Epithelial cell of proximal tubule (primary cell): Measurements from ENCODE around the gene GRK3. TPM values are rescaled to one million over a fixed set of nuclear protein-coding genes. Genes with fewer than 3 reads are reported as not detected.
A peak's percentile ranks its signal among the peaks of the same experiment; 100 is the strongest.
"Not testable (repeated sequence)": the region's sequence is repeated elsewhere in the genome, so short reads cannot be mapped to it uniquely, and the experiment has no call there.

ENCODE experiments used
- DNase-seq: peaks from one replicate; pipeline ENCODE4 v3.0.0-alpha.2; 2011; ENCODE audit warnings: low read depth
- H3K4me3 ChIP-seq: 2 replicates; pipeline ENCODE4 v1.5.1; 2011; ENCODE audit warnings: low read depth, mild to moderate bottlenecking, low read length
- CTCF ChIP-seq: conservative IDR thresholded peaks from 2 replicates; pipeline ENCODE4 v1.5.1; 2012; ENCODE audit warnings: low read depth, mild to moderate bottlenecking, low read length
- total RNA-seq: library from RNA; depleted of rRNA; stranded (reverse); fragments of >200 nt; gene quantifications from 2 replicates; pipeline ENCODE4 v1.2.3, GENCODE V29; 2015

Gene GRK3
- 2.0 and 3.0 TPM in 2 replicates for total RNA-seq

- no peak for TF ChIP-seq CTCF
- H3K4me3 ChIP-seq, result peak within 1 kb of the TSS; percentile 47
- no peak for DNase-seq
These were observed at the start of gene GRK3 for GRCh38 chr22:25564320-25564978. Gene GRK3, plus strand, starts transcription at chr22:25564675. Its CDS starts 366 bp downstream, at chr22:25565041.

GRCh38 chr22:25518000-25518663, 46.3 kb upstream of the GRK3 start:
- TF ChIP-seq CTCF, result no peak
- no peak overlapping the region for H3K4me3 ChIP-seq
- DNase-seq, result no peak

GRCh38 chr22:25525376-25525775, 39.1 kb upstream of the GRK3 start:
- no peak overlapping the region for H3K4me3 ChIP-seq
- TF ChIP-seq CTCF, result no peak
- DNase-seq, result no peak

GRCh38 chr22:25525804-25526584, 38.5 kb upstream of the GRK3 start:
- DNase-seq, H3K4me3 ChIP-seq: not testable (repeated sequence)

- not testable (repeated sequence) for H3K4me3 ChIP-seq, DNase-seq
These were observed 37.5 kb upstream of the GRK3 start for GRCh38 chr22:25527016-25527415.

GRCh38 chr22:25528068-25528467, 36.4 kb upstream of the GRK3 start:
- H3K4me3 ChIP-seq, DNase-seq: not testable (repeated sequence)

- not testable (repeated sequence) for DNase-seq, H3K4me3 ChIP-seq
These were observed 35.4 kb upstream of the GRK3 start for GRCh38 chr22:25529059-25529458.

GRCh38 chr22:25529541-25530137, 34.8 kb upstream of the GRK3 start:
- DNase-seq, H3K4me3 ChIP-seq: not testable (repeated sequence)

GRCh38 chr22:25531677-25532076, 32.8 kb upstream of the GRK3 start:
- H3K4me3 ChIP-seq, DNase-seq: not testable (repeated sequence)

GRCh38 chr22:25534724-25535123, 29.8 kb upstream of the GRK3 start:
- DNase-seq, result no peak
- no peak overlapping the region for H3K4me3 ChIP-seq
- no peak for TF ChIP-seq CTCF
